ENCODE data around the gene LRP2.

DNA sequence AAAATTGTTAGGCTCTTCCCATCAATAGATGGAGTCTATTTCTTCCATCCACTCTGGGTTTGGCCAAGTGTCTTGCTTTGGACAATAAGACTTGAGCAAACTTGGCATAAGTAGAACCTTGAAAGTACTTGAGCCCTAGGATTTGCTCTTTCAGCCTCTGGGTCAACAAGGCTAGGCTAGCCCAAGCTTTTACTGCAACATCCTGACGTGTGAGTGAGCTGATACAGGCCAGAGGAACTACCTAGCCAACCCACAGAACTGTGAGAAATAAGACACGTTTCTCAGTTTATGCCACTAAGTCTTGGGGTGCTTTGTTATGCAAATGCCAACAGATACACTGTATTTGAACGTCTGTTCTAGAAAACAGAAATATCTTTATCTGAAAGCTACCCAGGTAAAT is 71.9 kb downstream of the LRP2 start:
- TF ChIP-seq ZNF331 (CRISPR knock-in tag; IDR thresholded peaks at IDR 0.05; ENCODE audit: low read depth) (no peak), CREB1 (CRISPR knock-in tag; IDR thresholded peaks at IDR 0.05; ENCODE audit: low read depth) (no peak), POLR2AphosphoS5 (IDR thresholded peaks at IDR 0.05; ENCODE audit: low read depth) (no peak), EZH2 (IDR thresholded peaks at IDR 0.05; ENCODE audit: low read depth, unreplicated experiment) (no peak), EZH2phosphoT487 (IDR thresholded peaks at IDR 0.05; ENCODE audit: unreplicated experiment) (no peak), STAT1 (IDR thresholded peaks at IDR 0.05; ENCODE audit: unreplicated experiment) (no peak), NANOG (IDR thresholded peaks at IDR 0.05; ENCODE audit: borderline replicate concordance) (no peak), JUNB (IDR thresholded peaks at IDR 0.05; ENCODE audit: unreplicated experiment) (no peak)
- TF ChIP-seq, protein P1, sequence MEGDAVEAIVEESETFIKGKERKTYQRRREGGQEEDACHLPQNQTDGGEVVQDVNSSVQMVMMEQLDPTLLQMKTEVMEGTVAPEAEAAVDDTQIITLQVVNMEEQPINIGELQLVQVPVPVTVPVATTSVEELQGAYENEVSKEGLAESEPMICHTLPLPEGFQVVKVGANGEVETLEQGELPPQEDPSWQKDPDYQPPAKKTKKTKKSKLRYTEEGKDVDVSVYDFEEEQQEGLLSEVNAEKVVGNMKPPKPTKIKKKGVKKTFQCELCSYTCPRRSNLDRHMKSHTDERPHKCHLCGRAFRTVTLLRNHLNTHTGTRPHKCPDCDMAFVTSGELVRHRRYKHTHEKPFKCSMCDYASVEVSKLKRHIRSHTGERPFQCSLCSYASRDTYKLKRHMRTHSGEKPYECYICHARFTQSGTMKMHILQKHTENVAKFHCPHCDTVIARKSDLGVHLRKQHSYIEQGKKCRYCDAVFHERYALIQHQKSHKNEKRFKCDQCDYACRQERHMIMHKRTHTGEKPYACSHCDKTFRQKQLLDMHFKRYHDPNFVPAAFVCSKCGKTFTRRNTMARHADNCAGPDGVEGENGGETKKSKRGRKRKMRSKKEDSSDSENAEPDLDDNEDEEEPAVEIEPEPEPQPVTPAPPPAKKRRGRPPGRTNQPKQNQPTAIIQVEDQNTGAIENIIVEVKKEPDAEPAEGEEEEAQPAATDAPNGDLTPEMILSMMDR (conservative IDR thresholded peaks at IDR 0.05; ENCODE audit: low read depth in 2 of 2), result no peak
- TF ChIP-seq, protein P2, sequence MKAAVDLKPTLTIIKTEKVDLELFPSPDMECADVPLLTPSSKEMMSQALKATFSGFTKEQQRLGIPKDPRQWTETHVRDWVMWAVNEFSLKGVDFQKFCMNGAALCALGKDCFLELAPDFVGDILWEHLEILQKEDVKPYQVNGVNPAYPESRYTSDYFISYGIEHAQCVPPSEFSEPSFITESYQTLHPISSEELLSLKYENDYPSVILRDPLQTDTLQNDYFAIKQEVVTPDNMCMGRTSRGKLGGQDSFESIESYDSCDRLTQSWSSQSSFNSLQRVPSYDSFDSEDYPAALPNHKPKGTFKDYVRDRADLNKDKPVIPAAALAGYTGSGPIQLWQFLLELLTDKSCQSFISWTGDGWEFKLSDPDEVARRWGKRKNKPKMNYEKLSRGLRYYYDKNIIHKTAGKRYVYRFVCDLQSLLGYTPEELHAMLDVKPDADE (IDR thresholded peaks at IDR 0.05), result no peak
- TF ChIP-seq, protein P3, sequence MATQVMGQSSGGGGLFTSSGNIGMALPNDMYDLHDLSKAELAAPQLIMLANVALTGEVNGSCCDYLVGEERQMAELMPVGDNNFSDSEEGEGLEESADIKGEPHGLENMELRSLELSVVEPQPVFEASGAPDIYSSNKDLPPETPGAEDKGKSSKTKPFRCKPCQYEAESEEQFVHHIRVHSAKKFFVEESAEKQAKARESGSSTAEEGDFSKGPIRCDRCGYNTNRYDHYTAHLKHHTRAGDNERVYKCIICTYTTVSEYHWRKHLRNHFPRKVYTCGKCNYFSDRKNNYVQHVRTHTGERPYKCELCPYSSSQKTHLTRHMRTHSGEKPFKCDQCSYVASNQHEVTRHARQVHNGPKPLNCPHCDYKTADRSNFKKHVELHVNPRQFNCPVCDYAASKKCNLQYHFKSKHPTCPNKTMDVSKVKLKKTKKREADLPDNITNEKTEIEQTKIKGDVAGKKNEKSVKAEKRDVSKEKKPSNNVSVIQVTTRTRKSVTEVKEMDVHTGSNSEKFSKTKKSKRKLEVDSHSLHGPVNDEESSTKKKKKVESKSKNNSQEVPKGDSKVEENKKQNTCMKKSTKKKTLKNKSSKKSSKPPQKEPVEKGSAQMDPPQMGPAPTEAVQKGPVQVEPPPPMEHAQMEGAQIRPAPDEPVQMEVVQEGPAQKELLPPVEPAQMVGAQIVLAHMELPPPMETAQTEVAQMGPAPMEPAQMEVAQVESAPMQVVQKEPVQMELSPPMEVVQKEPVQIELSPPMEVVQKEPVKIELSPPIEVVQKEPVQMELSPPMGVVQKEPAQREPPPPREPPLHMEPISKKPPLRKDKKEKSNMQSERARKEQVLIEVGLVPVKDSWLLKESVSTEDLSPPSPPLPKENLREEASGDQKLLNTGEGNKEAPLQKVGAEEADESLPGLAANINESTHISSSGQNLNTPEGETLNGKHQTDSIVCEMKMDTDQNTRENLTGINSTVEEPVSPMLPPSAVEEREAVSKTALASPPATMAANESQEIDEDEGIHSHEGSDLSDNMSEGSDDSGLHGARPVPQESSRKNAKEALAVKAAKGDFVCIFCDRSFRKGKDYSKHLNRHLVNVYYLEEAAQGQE (IDR thresholded peaks at IDR 0.05; ENCODE audit: unreplicated experiment), result no peak

All from GM23338 (cell line).